A673 (cell line): ENCODE results near the gene TEP1. TPM values are rescaled to one million over a fixed set of nuclear protein-coding genes. Genes with fewer than 3 reads are reported as not detected.

Source experiments
- BruUV-seq: library from RNA; stranded (reverse); fragments of 400-500 nt; replicated peaks from 2 replicates; lab custom pipeline; 2021; lab: Mats Ljungman, UMichigan
- CTCF ChIA-PET: fragments of 300-600 bp; sonication (Branson Sonifier 250); formaldehyde crosslinking; loops from one replicate; lab custom pipeline; 2022; ENCODE audit warnings: antibody characterized with exemption; lab: Charles Lee
- POLR2A ChIA-PET: fragments of 300-600 bp; sonication (Branson Sonifier 250); formaldehyde crosslinking; loops from one replicate; lab custom pipeline; 2022; ENCODE audit warnings: antibody characterized with exemption; ENCODE audit not compliant: low non-redundant PET; lab: Charles Lee
- DNase-seq: peaks from one replicate; pipeline ENCODE4 v3.0.0-alpha.2; 2015; ENCODE audit warnings: low spot score
- H3K27ac ChIP-seq: fragments of 200-600 bp; sonication (generic); 2 replicates; pipeline ENCODE4 v1.5.1; 2016; ENCODE audit warnings: mixed run types, low read depth, mild to moderate bottlenecking, mixed read lengths, antibody characterized with exemption, low read length; ENCODE audit not compliant: poor library complexity, severe bottlenecking
- H3K27me3 ChIP-seq: fragments of 200-600 bp; sonication (generic); replicated peaks from 2 replicates; pipeline ENCODE4 v1.6.1; 2017; ENCODE audit warnings: mixed run types, low read depth, mild to moderate bottlenecking, mixed read lengths, antibody characterized with exemption, low read length; ENCODE audit not compliant: insufficient read depth, poor library complexity
- H3K36me3 ChIP-seq: fragments of 200-600 bp; sonication (generic); 2 replicates; pipeline ENCODE4 v1.6.1; 2016; ENCODE audit warnings: mixed run types, mild to moderate bottlenecking, mixed read lengths, antibody characterized with exemption, low read length; ENCODE audit not compliant: insufficient read depth, poor library complexity, severe bottlenecking
- H3K4me1 ChIP-seq: fragments of 200-600 bp; sonication (generic); 2 replicates; pipeline ENCODE4 v1.6.1; 2017; ENCODE audit warnings: mixed run types, mild to moderate bottlenecking, mixed read lengths, antibody characterized with exemption, low read length; ENCODE audit not compliant: insufficient read depth, poor library complexity, severe bottlenecking
- H3K4me3 ChIP-seq: fragments of 200-600 bp; sonication (generic); 2 replicates; pipeline ENCODE4 v1.5.1; 2016; ENCODE audit warnings: low read depth, mixed run types, mild to moderate bottlenecking, mixed read lengths, low read length; ENCODE audit not compliant: poor library complexity, severe bottlenecking
- H3K9me3 ChIP-seq: fragments of 200-600 bp; sonication (generic); 2 replicates; pipeline ENCODE4 v1.6.1; 2016; ENCODE audit warnings: mixed run types, low read depth, mild to moderate bottlenecking, mixed read lengths, antibody characterized with exemption, low read length; ENCODE audit not compliant: poor library complexity, severe bottlenecking
- CTCF ChIP-seq: fragments of 300-800, 200-600 bp; sonication (generic); conservative IDR thresholded peaks from 2 replicates; pipeline ENCODE4 v1.5.1; 2017; ENCODE audit warnings: low read depth, mild to moderate bottlenecking, antibody characterized with exemption, low read length, moderate library complexity, mixed read lengths
- EZH2 ChIP-seq: fragments of 200-600 bp; sonication (generic); IDR thresholded peaks from 2 replicates; pipeline ENCODE4 v1.6.1; 2017; ENCODE audit warnings: borderline replicate concordance, low read depth, mild to moderate bottlenecking, mixed read lengths, antibody characterized with exemption, low read length; ENCODE audit not compliant: poor library complexity, severe bottlenecking
- intact Hi-C: fragments of 100-400 bp; cut with micrococcal nuclease; formaldehyde crosslinking; loops from one replicate; pipeline ENCODE4 v1.10.0; 2022; ENCODE audit not compliant: unreplicated experiment
- total RNA-seq: library from RNA; stranded (reverse); gene quantifications from 2 replicates; pipeline ENCODE4 v1.2.3, GENCODE V29; 2021

Gene TEP1
- total RNA-seq, 1 experiment from 2014 or later = 12.3 TPM

GRCh38 chr14:20384321-20384720, 29.0 kb downstream of the TEP1 start:
- intact Hi-C loops = no loop called here
- Histone ChIP-seq H3K4me1 (no peaks in the 10 kb centered on the region), H3K27me3 (no peaks in the 10 kb centered on the region), H3K9me3 (no peaks in the 10 kb centered on the region), H3K4me3 (no peak overlapping the region), H3K36me3 (peaks cover 21% of the 10 kb centered on the region), H3K27ac (no peak overlapping the region)
- CTCF ChIA-PET = no interaction called here
- BruUV-seq = no TSS peak
- no peak for TF ChIP-seq CTCF
- TF ChIP-seq EZH2 = no peak
- POLR2A ChIA-PET = no interaction called here
- no peak for DNase-seq

- H3K4me1 ChIP-seq = no peaks in the 10 kb centered on the region
- ChIA-PET CTCF (no interaction called here), POLR2A (no interaction called here)
- H3K4me3 ChIP-seq = no peak overlapping the region
- BruUV-seq = no TSS peak
- TF ChIP-seq CTCF (no peak), EZH2 (no peak)
- intact Hi-C loops = no loop called here
- H3K27ac ChIP-seq = no peak overlapping the region
- peaks cover 21% of the 10 kb centered on the region for H3K36me3 ChIP-seq
- DNase-seq = no peak
- no peaks in the 10 kb centered on the region for H3K9me3 ChIP-seq
- no peaks in the 10 kb centered on the region for H3K27me3 ChIP-seq
Observed at GRCh38 chr14:20383636-20384035, 29.7 kb downstream of the TEP1 start.

GRCh38 chr14:20383032-20383431, 30.3 kb downstream of the TEP1 start:
- H3K4me3 ChIP-seq = no peak overlapping the region
- TF ChIP-seq EZH2 (no peak), CTCF (no peak)
- ChIA-PET CTCF (no interaction called here), POLR2A (no interaction called here)
- intact Hi-C loops = no loop called here
- H3K9me3 ChIP-seq = no peaks in the 10 kb centered on the region
- DNase-seq = no peak
- no TSS peak for BruUV-seq
- H3K36me3 ChIP-seq = peaks cover 18% of the 10 kb centered on the region
- no peaks in the 10 kb centered on the region for H3K27me3 ChIP-seq
- no peaks in the 10 kb centered on the region for H3K4me1 ChIP-seq
- H3K27ac ChIP-seq = no peak overlapping the region
